OCI-LY3 (cell line): ENCODE measurements around the gene RBPJL.

Source experiments
- H2AFZ ChIP-seq: fragments of 200-600, 300-600 bp; shearing (Covaris generic); 2 replicates; pipeline ENCODE4 v1.6.0; 2014; ENCODE audit warnings: antibody characterized with exemption, low read depth, low read length
- H3K27ac ChIP-seq: fragments of 200-600, 300-600 bp; sonication (generic); 2 replicates; pipeline ENCODE4 v1.5.1; 2014; ENCODE audit warnings: mild to moderate bottlenecking, low read length, moderate library complexity, mixed read lengths
- H3K27me3 ChIP-seq: fragments of 200-600, 300-600 bp; sonication (generic); 2 replicates; pipeline ENCODE4 v1.6.1; 2014; ENCODE audit warnings: low read depth, low read length, mixed read lengths
- H3K36me3 ChIP-seq: fragments of 200-600, 300-600 bp; sonication (generic); replicated peaks from 2 replicates; pipeline ENCODE3; 2014; ENCODE audit warnings: low read depth, low read length, mixed read lengths
- H3K4me1 ChIP-seq: fragments of 300-600, 200-600 bp; sonication (generic); 2 replicates; pipeline ENCODE4 v1.6.1; 2014; ENCODE audit warnings: low read length, mixed read lengths
- H3K4me2 ChIP-seq: fragments of 200-600, 300-600 bp; sonication (generic); 2 replicates; pipeline ENCODE4 v1.6.1; 2014; ENCODE audit warnings: low read length, mixed read lengths
- H3K4me3 ChIP-seq: fragments of 300-600, 200-600 bp; sonication (generic); 2 replicates; pipeline ENCODE4 v1.5.1; 2014; ENCODE audit warnings: antibody characterized with exemption, mild to moderate bottlenecking, low read length, moderate library complexity
- H3K79me2 ChIP-seq: fragments of 300-600, 200-600 bp; shearing (Covaris generic); 2 replicates; pipeline ENCODE4 v1.6.1; 2014; ENCODE audit warnings: mild to moderate bottlenecking, low read length, mixed read lengths
- H3K9ac ChIP-seq: fragments of 300-600, 200-600 bp; shearing (Covaris generic); 2 replicates; pipeline ENCODE4 v1.6.0; 2014; ENCODE audit warnings: mild to moderate bottlenecking, low read length, moderate library complexity
- H3K9me3 ChIP-seq: fragments of 200-600, 300-600 bp; shearing (Covaris generic); 2 replicates; pipeline ENCODE4 v1.6.1; 2014; ENCODE audit warnings: low read length, mixed read lengths; ENCODE audit not compliant: insufficient read depth
- H4K20me1 ChIP-seq: fragments of 200-600, 300-600 bp; sonication (generic); 2 replicates; pipeline ENCODE4 v1.6.1; 2016; ENCODE audit warnings: low read length, mixed read lengths; ENCODE audit not compliant: insufficient read depth
- EZH2phosphoT487 ChIP-seq: fragments of 200-600 bp; shearing (Covaris generic); IDR thresholded peaks from 2 replicates; pipeline ENCODE4 v1.6.1; 2018; ENCODE audit warnings: antibody characterized with exemption, mixed run types, low read depth
- TF ChIP-seq, protein P1 (sequence below): fragments of 200-600, 300-600 bp; sonication (generic); IDR thresholded peaks from 2 replicates; pipeline ENCODE4 v1.5.1; 2014; ENCODE audit warnings: antibody characterized with exemption, low read length, low read depth

RBPJL gene

DNA sequence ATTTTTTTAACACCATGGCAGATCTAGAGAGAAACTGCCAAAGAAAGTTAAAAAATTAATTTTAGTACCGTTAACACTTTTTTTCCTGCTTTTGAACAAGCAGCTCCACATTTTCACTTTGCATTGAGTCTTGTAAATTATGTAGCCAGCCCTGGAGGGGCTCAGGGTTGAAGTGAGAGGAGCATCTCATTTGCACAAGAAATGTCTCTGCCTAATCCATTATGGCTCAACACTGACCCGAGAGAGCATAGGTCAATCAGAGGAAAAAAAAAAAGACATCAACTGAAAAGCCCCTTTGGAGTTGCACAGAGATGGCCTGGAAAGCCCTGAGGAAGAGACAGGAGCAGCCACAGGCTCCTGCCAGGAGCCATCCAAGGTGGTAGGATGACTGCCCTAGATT lies 48.0 kb upstream of the RBPJL start:
- H3K27me3 ChIP-seq = peaks cover 83% of the 10 kb centered on the region
- H3K4me1 ChIP-seq = peaks cover 13% of the 10 kb centered on the region
- H2AFZ ChIP-seq = no peak overlapping the region
- H3K4me3 ChIP-seq = no peak overlapping the region
- no peaks in the 10 kb centered on the region for H3K79me2 ChIP-seq
- H4K20me1 ChIP-seq = no peaks in the 10 kb centered on the region
- H3K36me3 ChIP-seq = no peaks in the 10 kb centered on the region
- no peaks in the 10 kb centered on the region for H3K9me3 ChIP-seq
- no peak overlapping the region for H3K4me2 ChIP-seq
- H3K9ac ChIP-seq = no peak overlapping the region
- no peak overlapping the region for H3K27ac ChIP-seq
- TF ChIP-seq, protein P1, sequence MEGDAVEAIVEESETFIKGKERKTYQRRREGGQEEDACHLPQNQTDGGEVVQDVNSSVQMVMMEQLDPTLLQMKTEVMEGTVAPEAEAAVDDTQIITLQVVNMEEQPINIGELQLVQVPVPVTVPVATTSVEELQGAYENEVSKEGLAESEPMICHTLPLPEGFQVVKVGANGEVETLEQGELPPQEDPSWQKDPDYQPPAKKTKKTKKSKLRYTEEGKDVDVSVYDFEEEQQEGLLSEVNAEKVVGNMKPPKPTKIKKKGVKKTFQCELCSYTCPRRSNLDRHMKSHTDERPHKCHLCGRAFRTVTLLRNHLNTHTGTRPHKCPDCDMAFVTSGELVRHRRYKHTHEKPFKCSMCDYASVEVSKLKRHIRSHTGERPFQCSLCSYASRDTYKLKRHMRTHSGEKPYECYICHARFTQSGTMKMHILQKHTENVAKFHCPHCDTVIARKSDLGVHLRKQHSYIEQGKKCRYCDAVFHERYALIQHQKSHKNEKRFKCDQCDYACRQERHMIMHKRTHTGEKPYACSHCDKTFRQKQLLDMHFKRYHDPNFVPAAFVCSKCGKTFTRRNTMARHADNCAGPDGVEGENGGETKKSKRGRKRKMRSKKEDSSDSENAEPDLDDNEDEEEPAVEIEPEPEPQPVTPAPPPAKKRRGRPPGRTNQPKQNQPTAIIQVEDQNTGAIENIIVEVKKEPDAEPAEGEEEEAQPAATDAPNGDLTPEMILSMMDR = no peak
- TF ChIP-seq EZH2phosphoT487 = no peak

DNA sequence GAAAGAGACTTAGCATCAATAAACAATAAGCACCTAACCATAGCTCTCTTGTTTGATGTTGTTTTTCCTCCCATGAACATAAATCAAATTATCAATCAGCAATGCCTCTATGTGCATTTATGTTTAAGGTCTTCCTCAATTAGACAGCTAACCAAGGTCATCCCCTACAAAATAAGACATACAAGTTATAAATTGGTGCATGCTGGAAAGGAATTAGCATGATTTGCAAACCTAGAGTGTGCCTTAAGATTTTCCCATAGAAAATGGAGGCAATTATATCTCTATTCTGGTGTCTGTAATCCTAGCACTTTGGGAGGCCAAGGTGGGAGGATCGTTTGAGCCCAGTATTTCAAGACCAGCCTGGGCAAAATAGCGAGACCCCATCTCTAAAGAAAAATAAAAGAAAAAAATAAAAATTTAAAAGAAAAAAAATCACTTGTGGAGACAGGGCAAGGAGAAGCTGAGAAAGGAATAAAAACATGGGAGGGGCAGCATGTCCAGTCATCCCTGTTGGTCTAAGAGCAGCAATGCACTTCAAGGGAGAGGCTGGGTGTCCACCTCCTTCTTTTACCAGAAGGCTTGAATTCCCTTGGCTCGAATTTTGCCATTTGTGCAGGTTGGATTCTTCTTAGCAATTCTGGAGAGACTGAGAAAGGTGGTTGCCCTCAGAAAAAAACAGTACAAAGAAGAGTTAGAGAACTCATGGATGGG lies 42.9 kb upstream of the RBPJL start:
- Histone ChIP-seq H3K4me3 (no peak overlapping the region), H2AFZ (no peak overlapping the region)

DNA sequence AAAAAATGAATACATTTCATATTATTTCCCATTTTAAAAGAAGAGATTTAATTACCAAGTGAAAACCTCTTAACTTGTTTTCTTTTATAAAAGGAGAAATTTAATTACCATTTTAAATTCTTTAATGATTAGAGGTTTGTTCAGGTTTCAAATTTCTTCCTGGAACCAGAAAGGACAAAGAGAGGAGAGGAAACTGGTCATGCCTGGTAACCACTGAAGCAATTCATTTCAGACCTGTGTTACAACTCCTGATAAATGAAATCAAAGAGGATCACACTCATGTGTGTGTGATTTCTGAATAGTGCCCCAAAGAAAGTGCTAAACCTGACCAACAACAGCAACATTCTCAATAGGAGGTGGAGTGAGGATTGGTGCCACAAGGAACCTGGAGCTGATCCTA lies 39.7 kb upstream of the RBPJL start:
- Histone ChIP-seq H3K4me2 (no peak overlapping the region), H3K9me3 (no peaks in the 10 kb centered on the region), H3K36me3 (no peaks in the 10 kb centered on the region), H4K20me1 (no peaks in the 10 kb centered on the region), H3K4me3 (no peak overlapping the region), H3K27me3 (peaks cover 88% of the 10 kb centered on the region), H3K27ac (no peak overlapping the region), H3K79me2 (no peaks in the 10 kb centered on the region), H2AFZ (no peak overlapping the region), H3K4me1 (no peaks in the 10 kb centered on the region), H3K9ac (no peak overlapping the region)
- TF ChIP-seq EZH2phosphoT487 = no peak
- TF ChIP-seq, protein P1 = no peak

More for the DNA sequence above, 42.9 kb upstream of the RBPJL start:
- TF ChIP-seq EZH2phosphoT487 = no peak
- TF ChIP-seq, protein P1 = no peak
- Histone ChIP-seq H4K20me1 (no peaks in the 10 kb centered on the region), H3K27me3 (peaks cover 87% of the 10 kb centered on the region), H3K79me2 (no peaks in the 10 kb centered on the region), H3K9ac (no peak overlapping the region), H3K9me3 (no peaks in the 10 kb centered on the region), H3K4me2 (no peak overlapping the region), H3K36me3 (no peaks in the 10 kb centered on the region), H3K27ac (no peak overlapping the region), H3K4me1 (no peaks in the 10 kb centered on the region)

DNA sequence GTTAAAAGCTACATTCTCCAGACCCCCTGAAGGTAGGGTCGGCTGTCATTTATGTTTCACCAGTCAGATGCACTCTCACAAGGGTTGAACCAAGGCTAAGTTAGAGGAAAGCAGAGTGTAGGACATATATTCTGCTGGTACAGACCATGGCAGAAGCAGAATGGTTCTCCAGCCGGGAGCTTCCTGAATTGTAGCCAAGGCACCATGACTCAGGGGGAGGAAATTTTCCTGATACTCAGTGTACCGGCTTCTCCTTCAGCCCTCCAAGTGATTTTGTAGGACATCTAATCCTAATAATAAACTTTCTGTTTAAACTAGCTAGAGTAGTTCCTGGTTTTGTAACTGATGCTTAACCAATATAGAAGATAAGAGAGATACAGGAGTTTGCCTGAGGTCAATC lies 38.1 kb upstream of the RBPJL start:
- Histone ChIP-seq H3K79me2 (no peaks in the 10 kb centered on the region), H4K20me1 (no peaks in the 10 kb centered on the region), H3K9ac (no peak overlapping the region), H3K27ac (no peak overlapping the region), H3K9me3 (no peaks in the 10 kb centered on the region), H3K4me3 (no peak overlapping the region), H3K27me3 (peaks cover 88% of the 10 kb centered on the region), H3K36me3 (no peaks in the 10 kb centered on the region), H3K4me2 (no peak overlapping the region), H3K4me1 (no peaks in the 10 kb centered on the region), H2AFZ (no peak overlapping the region)
- TF ChIP-seq, protein P1 = no peak
- no peak for TF ChIP-seq EZH2phosphoT487
